MCF 10A (cell line): ENCODE measurements around the gene DNAH6. TPM values are rescaled to one million over a fixed set of nuclear protein-coding genes. Genes with fewer than 3 reads are reported as not detected.

Experiments used
- BruUV-seq: library from RNA; stranded (reverse); fragments of 400-500 nt; replicated peaks from 2 replicates; lab custom pipeline; 2021; lab: Mats Ljungman, UMichigan
- CTCF ChIA-PET: fragments of 300-600 bp; sonication (Branson Sonifier 250); formaldehyde crosslinking; extraction: SDS; loops from one replicate; lab custom pipeline; 2021; ENCODE audit warnings: antibody characterized with exemption, inconsistent platforms; lab: Yijun Ruan, JAX
- POLR2A ChIA-PET: fragments of 300-600, 350-650 bp; sonication (Branson Sonifier 250); formaldehyde crosslinking; extraction: SDS; loops from one replicate; lab custom pipeline; 2020; ENCODE audit warnings: antibody characterized with exemption, inconsistent platforms; lab: Yijun Ruan, JAX
- DNase-seq: peaks from one replicate; pipeline ENCODE4 v3.0.0-alpha.2; 2018; ENCODE audit not compliant: unreplicated experiment
- H3K27ac Mint-ChIP-seq: one replicate; pipeline ENCODE4 v1.8.0; 2022; ENCODE audit warnings: mild to moderate bottlenecking, low read depth, mixed read lengths; ENCODE audit not compliant: unreplicated experiment
- H3K27me3 Mint-ChIP-seq: one replicate; pipeline ENCODE4 v1.8.0; 2022; ENCODE audit warnings: mixed read lengths; ENCODE audit not compliant: insufficient read depth, unreplicated experiment
- H3K36me3 Mint-ChIP-seq: one replicate; pipeline ENCODE4 v1.8.0; 2022; ENCODE audit warnings: mild to moderate bottlenecking, moderate library complexity, mixed read lengths; ENCODE audit not compliant: insufficient read depth, unreplicated experiment
- H3K4me1 Mint-ChIP-seq: one replicate; pipeline ENCODE4 v1.8.0; 2022; ENCODE audit warnings: mixed read lengths; ENCODE audit not compliant: insufficient read depth, unreplicated experiment
- H3K4me3 Mint-ChIP-seq: one replicate; pipeline ENCODE4 v1.8.0; 2022; ENCODE audit warnings: mild to moderate bottlenecking, moderate library complexity, mixed read lengths; ENCODE audit not compliant: unreplicated experiment
- H3K9me3 Mint-ChIP-seq: one replicate; pipeline ENCODE4 v1.8.0; 2022; ENCODE audit warnings: mixed read lengths; ENCODE audit not compliant: unreplicated experiment
- intact Hi-C: fragments of 100-400 bp; cut with micrococcal nuclease; formaldehyde crosslinking; loops from 2 replicates; pipeline ENCODE4 v1.14.1; 2022
- total RNA-seq: library from RNA; stranded (reverse); gene quantifications from 2 replicates; pipeline ENCODE4 v1.2.3, GENCODE V29; 2022
- TF ChIP-seq, protein P1 (sequence below): fragments of 200-600 bp; IDR thresholded peaks from one replicate; pipeline ENCODE4 v1.8.0; 2022; ENCODE audit warnings: antibody characterized with exemption, mild to moderate bottlenecking; ENCODE audit not compliant: unreplicated experiment

The DNAH6 gene
- total RNA-seq, 1 experiment from 2014 or later = 0.14 TPM

DNA sequence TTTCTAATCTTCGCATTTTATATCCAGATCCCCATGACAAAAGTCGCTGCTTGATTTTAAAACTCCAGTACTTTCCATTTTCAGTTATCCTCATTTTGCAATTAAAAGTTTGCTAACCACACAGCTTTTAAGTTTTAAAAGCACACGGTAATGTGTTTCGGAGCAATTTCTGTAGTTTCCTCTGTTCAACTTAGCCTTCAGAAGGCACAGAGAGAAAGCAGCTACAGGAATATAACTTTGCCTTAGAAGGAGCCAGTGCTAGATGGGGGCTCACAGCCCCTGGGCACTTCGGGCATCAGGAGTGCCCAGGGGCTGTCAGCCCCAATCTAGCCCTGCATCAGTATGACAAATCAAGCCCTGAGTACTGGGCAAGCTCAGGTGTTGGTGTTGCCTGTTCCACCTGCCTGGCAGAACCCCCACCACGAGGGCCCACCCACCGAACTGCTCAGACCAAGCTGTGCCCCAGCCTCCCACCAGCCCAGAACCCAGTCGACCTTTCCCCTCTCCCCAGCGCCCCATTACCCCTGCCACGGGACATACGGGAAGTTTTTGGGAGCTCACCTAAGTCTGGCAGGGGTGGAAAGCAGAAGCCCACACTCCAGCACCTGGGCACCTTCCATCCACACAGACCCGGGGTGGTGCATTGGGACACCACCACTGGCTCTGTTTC is 317.3 kb downstream of the DNAH6 start:
- intact Hi-C loops = no loop called here
- no TSS peak for BruUV-seq
- TF ChIP-seq, protein P1, sequence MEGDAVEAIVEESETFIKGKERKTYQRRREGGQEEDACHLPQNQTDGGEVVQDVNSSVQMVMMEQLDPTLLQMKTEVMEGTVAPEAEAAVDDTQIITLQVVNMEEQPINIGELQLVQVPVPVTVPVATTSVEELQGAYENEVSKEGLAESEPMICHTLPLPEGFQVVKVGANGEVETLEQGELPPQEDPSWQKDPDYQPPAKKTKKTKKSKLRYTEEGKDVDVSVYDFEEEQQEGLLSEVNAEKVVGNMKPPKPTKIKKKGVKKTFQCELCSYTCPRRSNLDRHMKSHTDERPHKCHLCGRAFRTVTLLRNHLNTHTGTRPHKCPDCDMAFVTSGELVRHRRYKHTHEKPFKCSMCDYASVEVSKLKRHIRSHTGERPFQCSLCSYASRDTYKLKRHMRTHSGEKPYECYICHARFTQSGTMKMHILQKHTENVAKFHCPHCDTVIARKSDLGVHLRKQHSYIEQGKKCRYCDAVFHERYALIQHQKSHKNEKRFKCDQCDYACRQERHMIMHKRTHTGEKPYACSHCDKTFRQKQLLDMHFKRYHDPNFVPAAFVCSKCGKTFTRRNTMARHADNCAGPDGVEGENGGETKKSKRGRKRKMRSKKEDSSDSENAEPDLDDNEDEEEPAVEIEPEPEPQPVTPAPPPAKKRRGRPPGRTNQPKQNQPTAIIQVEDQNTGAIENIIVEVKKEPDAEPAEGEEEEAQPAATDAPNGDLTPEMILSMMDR = no peak
- Mint-ChIP-seq H3K4me1 (no peaks in the 10 kb centered on the region), H3K4me3 (no peak overlapping the region), H3K27ac (no peak overlapping the region), H3K27me3 (no peaks in the 10 kb centered on the region), H3K36me3 (peaks cover 11% of the 10 kb centered on the region), H3K9me3 (peaks cover 8% of the 10 kb centered on the region)
- DNase-seq = no peak
- ChIA-PET CTCF (no interaction called here), POLR2A (interaction anchor here (0.5 to 1.4 kb wide), 2 partner anchors 26 to 44 kb away, joined by 3 to 4 read pairs; no protein-coding TSS in a partner anchor)

GRCh38 chr2:84836215-84836614 is 319.9 kb downstream of the DNAH6 start:
- CTCF ChIA-PET = no interaction called here

GRCh38 chr2:84838434-84839145 is 322.3 kb downstream of the DNAH6 start:
- TF ChIP-seq, protein P1 = no peak
- no TSS peak for BruUV-seq
- ChIA-PET POLR2A (interaction anchor here (1.0 kb wide), 1 partner anchor 11 kb away, joined by 4 read pairs; no protein-coding TSS in a partner anchor), CTCF (interaction anchor here (0.6 to 1.0 kb wide), 4 partner anchors 12 to 341 kb away, joined by 3 to 5 read pairs (median 4); no protein-coding TSS in a partner anchor)
- no peak overlapping the region for H3K4me3 Mint-ChIP-seq
- peaks cover 12% of the 10 kb centered on the region for H3K4me1 Mint-ChIP-seq
- no peak for DNase-seq
- intact Hi-C loops = no loop called here
- H3K27me3 Mint-ChIP-seq = no peaks in the 10 kb centered on the region
- peaks cover 11% of the 10 kb centered on the region for H3K36me3 Mint-ChIP-seq
- no peak overlapping the region for H3K27ac Mint-ChIP-seq
- peaks cover 8% of the 10 kb centered on the region for H3K9me3 Mint-ChIP-seq

More at GRCh38 chr2:84836215-84836614, 319.9 kb downstream of the DNAH6 start:
- Mint-ChIP-seq H3K4me3 (no peak overlapping the region), H3K9me3 (peaks cover 8% of the 10 kb centered on the region), H3K27me3 (no peaks in the 10 kb centered on the region), H3K27ac (no peak overlapping the region), H3K4me1 (peaks cover 12% of the 10 kb centered on the region), H3K36me3 (peaks cover 11% of the 10 kb centered on the region)
- intact Hi-C loops = no loop called here
- POLR2A ChIA-PET = no interaction called here
- TF ChIP-seq, protein P1 = no peak
- no peak for DNase-seq
- no TSS peak for BruUV-seq

GRCh38 chr2:84839851-84840250 is 323.6 kb downstream of the DNAH6 start:
- peaks cover 8% of the 10 kb centered on the region for H3K9me3 Mint-ChIP-seq
- ChIA-PET CTCF (no interaction called here), POLR2A (interaction anchor here (0.7 kb wide), 1 partner anchor 958 kb away, joined by 3 read pairs; no protein-coding TSS in a partner anchor)
- no peaks in the 10 kb centered on the region for H3K27me3 Mint-ChIP-seq
- intact Hi-C loops = no loop called here
- BruUV-seq = no TSS peak
- H3K4me3 Mint-ChIP-seq = no peak overlapping the region
- H3K36me3 Mint-ChIP-seq = peaks cover 11% of the 10 kb centered on the region
- no peak for DNase-seq
- H3K27ac Mint-ChIP-seq = no peak overlapping the region
- TF ChIP-seq, protein P1 = no peak
- peaks cover 12% of the 10 kb centered on the region for H3K4me1 Mint-ChIP-seq
